Activated naive CD4-positive, alpha-beta T cell treated with anti-CD3 and anti-CD28 coated beads, Interleukin-2, amount 10 ng/mL, durations not matched to agents 7 days and 5 days (primary cell): ENCODE results near the gene CCDC63.
"Not testable (repeated sequence)": the region's sequence is repeated elsewhere in the genome, so short reads cannot be mapped to it uniquely, and the experiment has no call there.

Source experiments
- CTCF ChIA-PET: fragments of 350-600 bp; sonication (Branson Sonifier 250); formaldehyde crosslinking; loops from one replicate; lab custom pipeline; 2021; ENCODE audit warnings: antibody characterized with exemption; lab: Charles Lee
- DNase-seq: peaks from one replicate; pipeline ENCODE4 v3.0.0-alpha.2; 2020
- H3K27ac Mint-ChIP-seq: one replicate; pipeline ENCODE4 v1.8.0; 2021; ENCODE audit warnings: mild to moderate bottlenecking, moderate library complexity, mixed read lengths
- H3K27me3 Mint-ChIP-seq: one replicate; pipeline ENCODE4 v1.8.0; 2021; ENCODE audit warnings: mild to moderate bottlenecking, mixed read lengths
- H3K36me3 Mint-ChIP-seq: one replicate; pipeline ENCODE4 v1.8.0; 2021; ENCODE audit warnings: mixed read lengths
- H3K4me1 Mint-ChIP-seq: one replicate; pipeline ENCODE4 v1.8.0; 2021; ENCODE audit warnings: mixed read lengths
- H3K4me3 Mint-ChIP-seq: one replicate; pipeline ENCODE4 v1.8.0; 2021; ENCODE audit warnings: mild to moderate bottlenecking, moderate library complexity, mixed read lengths
- H3K9me3 Mint-ChIP-seq: one replicate; pipeline ENCODE4 v1.8.0; 2021; ENCODE audit warnings: mixed read lengths

The CCDC63 gene

GRCh38 chr12:110850762-110851161 is 4.0 kb downstream of the CCDC63 start:
- H3K4me3 Mint-ChIP-seq: no peak overlapping the region

GRCh38 chr12:110853836-110854235 is 7.0 kb downstream of the CCDC63 start:
- no peak for DNase-seq
- Mint-ChIP-seq H3K4me3 (no peak overlapping the region), H3K27me3 (peaks cover 45% of the 10 kb centered on the region), H3K4me1 (no peaks in the 10 kb centered on the region), H3K9me3 (no peaks in the 10 kb centered on the region), H3K36me3 (no peaks in the 10 kb centered on the region), H3K27ac (no peak overlapping the region)
- CTCF ChIA-PET: no interaction called here

More at GRCh38 chr12:110850762-110851161, 4.0 kb downstream of the CCDC63 start:
- H3K36me3 Mint-ChIP-seq: no peaks in the 10 kb centered on the region
- peaks cover 6% of the 10 kb centered on the region for H3K4me1 Mint-ChIP-seq
- no peaks in the 10 kb centered on the region for H3K9me3 Mint-ChIP-seq
- H3K27me3 Mint-ChIP-seq: peaks cover 71% of the 10 kb centered on the region
- DNase-seq: no peak
- no peak overlapping the region for H3K27ac Mint-ChIP-seq
- CTCF ChIA-PET: no interaction called here

- no peak overlapping the region for H3K27ac Mint-ChIP-seq
- no peak for DNase-seq
- H3K4me1 Mint-ChIP-seq: peaks cover 9% of the 10 kb centered on the region
- H3K27me3 Mint-ChIP-seq: peaks cover 24% of the 10 kb centered on the region
- CTCF ChIA-PET: no interaction called here
- no peaks in the 10 kb centered on the region for H3K36me3 Mint-ChIP-seq
- H3K9me3 Mint-ChIP-seq: no peaks in the 10 kb centered on the region
- H3K4me3 Mint-ChIP-seq: no peak overlapping the region
Measured at GRCh38 chr12:110856542-110856941, 9.8 kb downstream of the CCDC63 start.

- Mint-ChIP-seq H3K36me3 (no peaks in the 10 kb centered on the region), H3K9me3 (no peaks in the 10 kb centered on the region), H3K4me3 (no peak overlapping the region), H3K27me3 (peaks cover 18% of the 10 kb centered on the region), H3K4me1 (peaks cover 9% of the 10 kb centered on the region), H3K27ac (no peak overlapping the region)
- CTCF ChIA-PET: no interaction called here
- DNase-seq: no peak
Measured at GRCh38 chr12:110857528-110857927, 10.7 kb downstream of the CCDC63 start.

- H3K4me1 Mint-ChIP-seq, CTCF ChIA-PET, H3K9me3 Mint-ChIP-seq, H3K36me3 Mint-ChIP-seq, H3K4me3 Mint-ChIP-seq, H3K27ac Mint-ChIP-seq, DNase-seq: not testable (repeated sequence)
- peaks cover 15% of the 10 kb centered on the region for H3K27me3 Mint-ChIP-seq
Measured at GRCh38 chr12:110857954-110858353, 11.2 kb downstream of the CCDC63 start.

GRCh38 chr12:110858848-110859247 is 12.1 kb downstream of the CCDC63 start:
- no peak for DNase-seq
- CTCF ChIA-PET: no interaction called here
- Mint-ChIP-seq H3K27ac (no peak overlapping the region), H3K36me3 (no peaks in the 10 kb centered on the region), H3K27me3 (peaks cover 6% of the 10 kb centered on the region), H3K9me3 (no peaks in the 10 kb centered on the region), H3K4me1 (peaks cover 9% of the 10 kb centered on the region), H3K4me3 (no peak overlapping the region)

- H3K4me3 Mint-ChIP-seq: no peak overlapping the region
- peaks cover 9% of the 10 kb centered on the region for H3K4me1 Mint-ChIP-seq
- CTCF ChIA-PET: no interaction called here
- H3K36me3 Mint-ChIP-seq: no peaks in the 10 kb centered on the region
- DNase-seq: no peak
- no peak overlapping the region for H3K27ac Mint-ChIP-seq
- H3K9me3 Mint-ChIP-seq: no peaks in the 10 kb centered on the region
- peaks cover 4% of the 10 kb centered on the region for H3K27me3 Mint-ChIP-seq
Measured at GRCh38 chr12:110860833-110861296, 14.1 kb downstream of the CCDC63 start.

- no peaks in the 10 kb centered on the region for H3K9me3 Mint-ChIP-seq
- peaks cover 4% of the 10 kb centered on the region for H3K27me3 Mint-ChIP-seq
- H3K36me3 Mint-ChIP-seq: no peaks in the 10 kb centered on the region
- CTCF ChIA-PET: interaction anchor here (0.5 kb wide), 1 partner anchor 649 kb away, joined by 3 read pairs; no protein-coding TSS in a partner anchor
- no peak for DNase-seq
- H3K27ac Mint-ChIP-seq: no peak overlapping the region
- H3K4me3 Mint-ChIP-seq: no peak overlapping the region
- peaks cover 9% of the 10 kb centered on the region for H3K4me1 Mint-ChIP-seq
Measured at GRCh38 chr12:110861729-110862128, 14.9 kb downstream of the CCDC63 start.

GRCh38 chr12:110862329-110862728 is 15.5 kb downstream of the CCDC63 start:
- H3K27me3 Mint-ChIP-seq: peaks cover 4% of the 10 kb centered on the region
- H3K4me1 Mint-ChIP-seq: peaks cover 9% of the 10 kb centered on the region
- H3K4me3 Mint-ChIP-seq: no peak overlapping the region
- DNase-seq: no peak
- H3K27ac Mint-ChIP-seq: no peak overlapping the region
- H3K9me3 Mint-ChIP-seq: no peaks in the 10 kb centered on the region
- no peaks in the 10 kb centered on the region for H3K36me3 Mint-ChIP-seq
- CTCF ChIA-PET: no interaction called here

GRCh38 chr12:110863161-110863560 is 16.4 kb downstream of the CCDC63 start:
- Mint-ChIP-seq H3K27me3 (peaks cover 4% of the 10 kb centered on the region), H3K9me3 (no peaks in the 10 kb centered on the region), H3K36me3 (no peaks in the 10 kb centered on the region), H3K27ac (no peak overlapping the region), H3K4me1 (peaks cover 9% of the 10 kb centered on the region), H3K4me3 (no peak overlapping the region)
- CTCF ChIA-PET: no interaction called here
- DNase-seq: no peak

- Mint-ChIP-seq H3K36me3 (no peaks in the 10 kb centered on the region), H3K4me3 (no peak overlapping the region), H3K27ac (no peak overlapping the region), H3K4me1 (peaks cover 9% of the 10 kb centered on the region), H3K27me3 (no peaks in the 10 kb centered on the region), H3K9me3 (no peaks in the 10 kb centered on the region)
- no peak for DNase-seq
- CTCF ChIA-PET: no interaction called here
Measured at GRCh38 chr12:110865521-110865920, 18.7 kb downstream of the CCDC63 start.

GRCh38 chr12:110869026-110869425 is 22.2 kb downstream of the CCDC63 start:
- H3K36me3 Mint-ChIP-seq: no peaks in the 10 kb centered on the region
- no peaks in the 10 kb centered on the region for H3K4me1 Mint-ChIP-seq
- no peak overlapping the region for H3K27ac Mint-ChIP-seq
- no peak for DNase-seq
- no peak overlapping the region for H3K4me3 Mint-ChIP-seq
- CTCF ChIA-PET: interaction anchor here (0.9 kb wide), 1 partner anchor 42 kb away, joined by 3 read pairs; no protein-coding TSS in a partner anchor
- H3K27me3 Mint-ChIP-seq: peaks cover 8% of the 10 kb centered on the region
- H3K9me3 Mint-ChIP-seq: no peaks in the 10 kb centered on the region

GRCh38 chr12:110869803-110870202 is 23.0 kb downstream of the CCDC63 start:
- Mint-ChIP-seq H3K4me1 (no peaks in the 10 kb centered on the region), H3K4me3 (no peak overlapping the region), H3K27ac (no peak overlapping the region), H3K36me3 (no peaks in the 10 kb centered on the region), H3K27me3 (peaks cover 15% of the 10 kb centered on the region), H3K9me3 (no peaks in the 10 kb centered on the region)
- CTCF ChIA-PET: interaction anchor here (0.9 kb wide), 1 partner anchor 42 kb away, joined by 3 read pairs; no protein-coding TSS in a partner anchor
- DNase-seq: no peak

GRCh38 chr12:110872100-110872499 is 25.3 kb downstream of the CCDC63 start:
- Mint-ChIP-seq H3K9me3 (no peaks in the 10 kb centered on the region), H3K27ac (no peak overlapping the region), H3K36me3 (no peaks in the 10 kb centered on the region), H3K4me1 (no peaks in the 10 kb centered on the region), H3K27me3 (peaks cover 20% of the 10 kb centered on the region), H3K4me3 (no peak overlapping the region)
- CTCF ChIA-PET: no interaction called here
- no peak for DNase-seq

GRCh38 chr12:110874351-110874750 is 27.6 kb downstream of the CCDC63 start:
- no peak for DNase-seq
- CTCF ChIA-PET: interaction anchor here (0.7 kb wide), 1 partner anchor 261 kb away, joined by 3 read pairs; no protein-coding TSS in a partner anchor
- Mint-ChIP-seq H3K27me3 (peaks cover 24% of the 10 kb centered on the region), H3K27ac (no peak overlapping the region), H3K9me3 (no peaks in the 10 kb centered on the region), H3K4me1 (no peaks in the 10 kb centered on the region), H3K36me3 (no peaks in the 10 kb centered on the region), H3K4me3 (no peak overlapping the region)
